Upper lobe of right lung (tissue), 1 donor: ENCODE data around the gene KRT39. TPM values are rescaled to one million over a fixed set of nuclear protein-coding genes. Genes with fewer than 3 reads are reported as not detected.

Experiments used
- ATAC-seq: fragments of 200-7000 bp; cut with Tn5 transposase; one replicate; pipeline ENCODE4 v1.9.1; 2020; ENCODE audit warnings: mild to moderate bottlenecking, moderate library complexity
- DNase-seq: peaks from one replicate; pipeline ENCODE4 v3.0.0-alpha.2; 2020
- H3K27ac ChIP-seq: fragments of 200-600 bp; one replicate; pipeline ENCODE4 v1.8.0; 2022
- H3K27me3 ChIP-seq: fragments of 200-600 bp; one replicate; pipeline ENCODE4 v1.8.0; 2022; ENCODE audit warnings: mild to moderate bottlenecking
- H3K36me3 ChIP-seq: fragments of 200-600 bp; one replicate; pipeline ENCODE4 v1.8.0; 2022
- H3K4me1 ChIP-seq: fragments of 200-600 bp; one replicate; pipeline ENCODE4 v1.8.0; 2022
- H3K4me3 ChIP-seq: fragments of 200-600 bp; one replicate; pipeline ENCODE4 v1.8.0; 2022; ENCODE audit warnings: mild to moderate bottlenecking
- H3K9me3 ChIP-seq: fragments of 200-600 bp; one replicate; pipeline ENCODE4 v1.8.0; 2022
- CTCF ChIP-seq: fragments of 200-600 bp; IDR thresholded peaks from one replicate; pipeline ENCODE4 v1.8.0; 2022; ENCODE audit warnings: antibody characterized with exemption
- intact Hi-C: fragments of 100-400 bp; cut with DNase I; formaldehyde crosslinking; loops from one replicate; pipeline ENCODE4 v1.11.0; 2022
- total RNA-seq: library from RNA; stranded (reverse); fragmentation: NEBNext Ultra II Directional; extraction: Animal tissue kit (Norgen Biotek cat#: 25700); gene quantifications from one replicate; pipeline ENCODE4 v1.2.1, GENCODE V29; 2021
- donor health status: DM: no; HTN: yes; CAD: no; lungs with severe emphysema.

The KRT39 gene
- total RNA-seq, 1 donor from 2014 or later: 0.35 TPM

- Histone ChIP-seq H3K36me3 (no peaks in the 10 kb centered on the region), H3K27ac (no peak overlapping the region), H3K4me3 (no peak overlapping the region), H3K27me3 (no peaks in the 10 kb centered on the region), H3K9me3 (no peaks in the 10 kb centered on the region), H3K4me1 (no peaks in the 10 kb centered on the region)
- no peak for TF ChIP-seq CTCF
- ATAC-seq: no peak
- intact Hi-C loops: no loop called here
- DNase-seq: no peak
Measured at GRCh38 chr17:41010441-41010840, 43.7 kb upstream of the KRT39 start.

GRCh38 chr17:41009936-41010335, 43.2 kb upstream of the KRT39 start:
- H3K4me1 ChIP-seq: no peaks in the 10 kb centered on the region
- intact Hi-C loops: no loop called here
- DNase-seq (no peak), ATAC-seq (no peak)
- no peaks in the 10 kb centered on the region for H3K9me3 ChIP-seq
- no peaks in the 10 kb centered on the region for H3K36me3 ChIP-seq
- H3K27ac ChIP-seq: no peak overlapping the region
- no peak for TF ChIP-seq CTCF
- H3K4me3 ChIP-seq: no peak overlapping the region
- no peaks in the 10 kb centered on the region for H3K27me3 ChIP-seq

GRCh38 chr17:41009301-41009760, 42.6 kb upstream of the KRT39 start:
- H3K27me3 ChIP-seq: no peaks in the 10 kb centered on the region
- H3K4me3 ChIP-seq: no peak overlapping the region
- peak; percentile 69 for ATAC-seq
- H3K4me1 ChIP-seq: no peaks in the 10 kb centered on the region
- no peak overlapping the region for H3K27ac ChIP-seq
- no peaks in the 10 kb centered on the region for H3K36me3 ChIP-seq
- no peaks in the 10 kb centered on the region for H3K9me3 ChIP-seq
- intact Hi-C loops: no loop called here
- no peak for DNase-seq
- TF ChIP-seq CTCF: no peak

GRCh38 chr17:41008811-41009210, 42.1 kb upstream of the KRT39 start, which contains the start of gene KRTAP3-1:
KRTAP3-1 (minus strand) TSS chr17:41009128; CDS start chr17:41009074, 54 bp downstream.
- intact Hi-C loops: no loop called here
- no peak within 1 kb of the TSS for H3K4me3 ChIP-seq
- TF ChIP-seq CTCF: no peak
- H3K9me3 ChIP-seq: no peaks in the 10 kb centered on the region
- H3K27ac ChIP-seq: no peak within 1 kb of the TSS
- DNase-seq (peak; percentile 49), ATAC-seq (no peak)
- no peaks in the 10 kb centered on the region for H3K4me1 ChIP-seq
- H3K27me3 ChIP-seq: no peaks in the 10 kb centered on the region
- no peaks in the 10 kb centered on the region for H3K36me3 ChIP-seq

- intact Hi-C loops: no loop called here
- Histone ChIP-seq H3K9me3 (no peaks in the 10 kb centered on the region), H3K4me1 (no peaks in the 10 kb centered on the region), H3K4me3 (no peak overlapping the region), H3K36me3 (no peaks in the 10 kb centered on the region), H3K27me3 (no peaks in the 10 kb centered on the region), H3K27ac (no peak overlapping the region)
- ATAC-seq (no peak), DNase-seq (no peak)
- no peak for TF ChIP-seq CTCF
Measured at GRCh38 chr17:41004397-41004796, 37.6 kb upstream of the KRT39 start.

- ATAC-seq: no peak
- Histone ChIP-seq H3K9me3 (no peaks in the 10 kb centered on the region), H3K27me3 (no peaks in the 10 kb centered on the region), H3K4me3 (no peak overlapping the region), H3K4me1 (no peaks in the 10 kb centered on the region), H3K27ac (no peak overlapping the region), H3K36me3 (no peaks in the 10 kb centered on the region)
- intact Hi-C loops: no loop called here
- no peak for DNase-seq
- no peak for TF ChIP-seq CTCF
Measured at GRCh38 chr17:41003926-41004325, 37.2 kb upstream of the KRT39 start.
